NCI-H510A (cell line): ENCODE data around the gene ODF2.

ENCODE experiments used
- DNase-seq: peaks from one replicate; lab custom pipeline; 2025; lab: John Stamatoyannopoulos, UW

The ODF2 gene

DNA sequence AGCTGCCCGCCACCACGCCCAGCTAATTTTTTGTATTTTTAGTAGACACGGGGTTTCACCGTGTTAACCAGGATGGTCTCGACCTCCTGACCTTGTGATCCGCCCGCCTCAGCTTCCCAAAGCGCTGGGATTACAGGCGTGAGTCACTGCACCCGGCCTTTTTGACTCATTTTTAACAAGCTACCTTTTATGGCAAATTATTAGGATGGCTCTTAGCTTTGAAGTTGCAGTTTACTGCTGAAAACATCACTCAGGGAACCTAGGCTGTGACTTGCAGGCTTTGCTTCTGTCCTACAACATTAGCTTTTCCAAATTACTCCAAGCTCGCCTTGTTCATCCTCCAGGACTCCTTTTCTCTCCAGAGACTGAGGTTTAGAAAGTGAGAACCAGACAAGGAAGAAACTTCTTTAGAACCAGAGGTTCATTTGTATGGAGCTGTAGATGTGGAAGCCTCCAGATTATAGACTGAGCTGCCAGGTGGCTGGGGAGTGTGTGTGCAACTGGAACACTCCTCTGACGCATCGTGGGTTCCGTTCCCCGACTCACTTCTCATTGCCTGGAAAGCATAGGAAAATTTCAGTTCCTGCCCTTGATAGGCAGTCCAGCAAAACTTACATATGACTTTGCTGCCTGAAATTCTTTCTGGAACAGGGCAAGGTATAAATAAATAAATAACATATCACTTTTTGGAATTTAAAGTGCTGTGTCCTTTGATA is 72.8 kb downstream of the ODF2 start:
- DNase-seq, result no peak

DNA sequence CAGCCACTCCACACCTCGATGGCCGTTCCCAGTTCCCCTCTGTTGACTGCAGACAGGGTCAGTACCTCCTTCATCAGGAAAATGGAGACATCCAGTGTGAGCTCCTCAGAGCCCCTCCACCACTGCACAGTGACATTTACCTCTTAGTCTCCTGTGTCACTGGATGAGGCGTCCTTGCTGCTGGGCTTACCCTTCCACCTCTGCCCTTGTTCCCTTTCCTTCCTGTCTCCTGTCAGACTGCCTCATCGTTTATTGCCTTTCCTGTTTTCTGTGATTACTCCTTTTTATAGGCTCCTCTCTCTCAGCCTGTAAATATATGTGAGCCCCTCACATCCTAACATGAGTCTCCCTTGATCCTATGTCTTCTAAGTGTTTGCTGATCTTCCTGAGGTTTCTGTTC is 73.4 kb downstream of the ODF2 start:
- DNase-seq, result no peak

DNA sequence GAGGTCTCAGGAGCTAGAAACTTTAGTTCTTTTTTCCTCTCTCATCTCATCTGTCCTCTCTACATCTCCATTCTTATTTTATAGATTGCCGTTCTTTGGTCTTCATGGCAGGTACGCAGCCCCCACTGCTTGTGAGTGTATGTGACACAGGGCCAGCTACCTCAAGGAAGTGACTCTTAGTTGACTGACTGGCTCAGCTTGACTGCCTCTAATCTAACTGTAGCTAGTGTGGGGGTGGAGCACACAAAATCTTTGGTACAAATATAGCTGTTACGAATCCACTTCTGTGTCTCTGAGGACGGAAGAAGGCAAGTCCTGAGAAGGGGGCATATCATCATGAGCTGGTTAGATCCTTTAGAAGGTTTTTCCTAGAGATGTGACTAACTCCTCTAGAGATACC is 76.8 kb downstream of the ODF2 start:
- no peak for DNase-seq

GRCh38 chr9:128540634-128541360 is 85.0 kb downstream of the ODF2 start:
- no peak for DNase-seq

- no peak for DNase-seq
Measured at GRCh38 chr9:128546504-128546903, 90.7 kb downstream of the ODF2 start.

DNA sequence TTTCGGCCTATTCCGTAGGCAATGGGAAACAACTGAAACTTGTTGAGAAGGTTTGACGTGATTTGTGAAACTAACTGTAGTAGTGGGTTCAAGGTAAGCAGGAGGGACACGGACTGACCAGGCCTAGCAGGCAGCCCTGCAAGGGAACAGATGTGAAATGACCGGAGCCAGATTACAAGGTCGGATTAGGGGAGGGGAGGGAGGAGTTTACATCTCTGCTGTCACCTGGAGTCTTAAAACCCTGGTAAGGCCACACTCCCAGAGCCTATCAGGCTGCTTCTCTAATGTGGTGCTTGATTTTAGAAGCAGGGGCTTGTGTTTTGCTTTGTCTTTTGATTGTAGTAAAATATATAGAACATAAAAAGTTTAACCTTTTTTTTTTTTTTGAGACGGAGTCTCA is 93.1 kb downstream of the ODF2 start:
- no peak for DNase-seq

DNA sequence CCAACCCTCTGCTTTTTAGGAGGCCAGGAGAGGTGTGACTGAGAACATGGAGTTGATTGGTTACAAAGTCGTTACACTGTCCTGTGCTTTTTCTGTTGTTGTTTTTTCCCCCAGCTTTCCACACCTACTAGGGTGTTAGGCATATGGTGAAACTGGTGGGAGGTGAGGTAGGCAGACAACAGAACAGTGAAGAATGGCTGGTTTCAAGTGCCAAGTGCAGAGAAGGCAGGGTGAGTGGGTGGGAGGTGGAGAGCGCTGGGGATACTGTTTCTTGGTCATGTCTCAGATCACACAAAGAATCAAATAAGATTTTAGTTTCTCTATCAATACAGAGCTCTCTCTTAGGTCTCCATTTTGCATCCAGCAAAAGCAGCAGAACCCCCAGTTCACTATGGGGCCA is 94.4 kb downstream of the ODF2 start:
- no peak for DNase-seq
